ENCODE measurements around the gene TRPV6. TPM values are rescaled to one million over a fixed set of nuclear protein-coding genes. Genes with fewer than 3 reads are reported as not detected.

Gene TRPV6
- total RNA-seq, 1 donor from 2014 or later, result not detected

DNA sequence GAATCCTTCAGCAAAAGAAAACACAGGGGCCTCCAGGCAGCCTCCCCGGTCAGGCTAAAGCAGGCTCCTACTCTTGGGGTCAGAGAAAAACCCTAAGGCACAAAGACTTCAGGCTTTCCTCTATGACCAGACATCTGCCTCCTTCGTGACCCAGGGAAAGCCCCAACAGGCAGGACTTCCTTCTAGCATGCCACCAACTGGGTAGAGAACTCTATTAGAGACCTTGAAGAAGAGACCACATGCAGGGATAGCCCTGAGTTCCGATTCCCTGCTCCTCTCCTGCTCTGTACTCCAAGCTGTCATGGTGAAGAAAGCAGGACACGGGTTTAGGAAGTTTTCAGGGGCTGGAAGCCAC is 1.3 kb downstream of the TRPV6 start:
- DNase-seq (ENCODE audit: low spot score), result no peak
- Histone ChIP-seq H3F3A (ENCODE audit: low read depth) (no peaks in the 10 kb centered on the region), H3K4me1 (peaks cover 7% of the 10 kb centered on the region), H4K20me1 (ENCODE audit: low read depth) (no peaks in the 10 kb centered on the region), H3K27ac (no peak overlapping the region), H3K9ac (no peak overlapping the region), H3K4me2 (no peak overlapping the region), H3K27me3 (no peaks in the 10 kb centered on the region), H3K9me3 (ENCODE audit: low read depth) (no peaks in the 10 kb centered on the region), H3K4me3 (no peak overlapping the region), H3K36me3 (no peaks in the 10 kb centered on the region), H3K79me2 (ENCODE audit: low read depth) (no peaks in the 10 kb centered on the region), H2AFZ (replicated peaks) (no peak overlapping the region)
- no peaks in the 10 kb centered on the region for H3K9me3 Mint-ChIP-seq
- H3K27me3 Mint-ChIP-seq (ENCODE audit: insufficient read depth, low read depth), result peaks cover 2% of the 10 kb centered on the region
- no peak overlapping the region for H3K4me3 Mint-ChIP-seq
- TF ChIP-seq EZH2 (IDR thresholded peaks at IDR 0.05), result no peak
- no peak for TF ChIP-seq EZH2phosphoT487 (IDR thresholded peaks at IDR 0.05)
- TF ChIP-seq, protein P1, sequence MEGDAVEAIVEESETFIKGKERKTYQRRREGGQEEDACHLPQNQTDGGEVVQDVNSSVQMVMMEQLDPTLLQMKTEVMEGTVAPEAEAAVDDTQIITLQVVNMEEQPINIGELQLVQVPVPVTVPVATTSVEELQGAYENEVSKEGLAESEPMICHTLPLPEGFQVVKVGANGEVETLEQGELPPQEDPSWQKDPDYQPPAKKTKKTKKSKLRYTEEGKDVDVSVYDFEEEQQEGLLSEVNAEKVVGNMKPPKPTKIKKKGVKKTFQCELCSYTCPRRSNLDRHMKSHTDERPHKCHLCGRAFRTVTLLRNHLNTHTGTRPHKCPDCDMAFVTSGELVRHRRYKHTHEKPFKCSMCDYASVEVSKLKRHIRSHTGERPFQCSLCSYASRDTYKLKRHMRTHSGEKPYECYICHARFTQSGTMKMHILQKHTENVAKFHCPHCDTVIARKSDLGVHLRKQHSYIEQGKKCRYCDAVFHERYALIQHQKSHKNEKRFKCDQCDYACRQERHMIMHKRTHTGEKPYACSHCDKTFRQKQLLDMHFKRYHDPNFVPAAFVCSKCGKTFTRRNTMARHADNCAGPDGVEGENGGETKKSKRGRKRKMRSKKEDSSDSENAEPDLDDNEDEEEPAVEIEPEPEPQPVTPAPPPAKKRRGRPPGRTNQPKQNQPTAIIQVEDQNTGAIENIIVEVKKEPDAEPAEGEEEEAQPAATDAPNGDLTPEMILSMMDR (IDR thresholded peaks at IDR 0.05), result no peak
- H3K27ac Mint-ChIP-seq, result no peak overlapping the region
- no peaks in the 10 kb centered on the region for H3K36me3 Mint-ChIP-seq
- H3K4me1 Mint-ChIP-seq, result peaks cover 4% of the 10 kb centered on the region

DNA sequence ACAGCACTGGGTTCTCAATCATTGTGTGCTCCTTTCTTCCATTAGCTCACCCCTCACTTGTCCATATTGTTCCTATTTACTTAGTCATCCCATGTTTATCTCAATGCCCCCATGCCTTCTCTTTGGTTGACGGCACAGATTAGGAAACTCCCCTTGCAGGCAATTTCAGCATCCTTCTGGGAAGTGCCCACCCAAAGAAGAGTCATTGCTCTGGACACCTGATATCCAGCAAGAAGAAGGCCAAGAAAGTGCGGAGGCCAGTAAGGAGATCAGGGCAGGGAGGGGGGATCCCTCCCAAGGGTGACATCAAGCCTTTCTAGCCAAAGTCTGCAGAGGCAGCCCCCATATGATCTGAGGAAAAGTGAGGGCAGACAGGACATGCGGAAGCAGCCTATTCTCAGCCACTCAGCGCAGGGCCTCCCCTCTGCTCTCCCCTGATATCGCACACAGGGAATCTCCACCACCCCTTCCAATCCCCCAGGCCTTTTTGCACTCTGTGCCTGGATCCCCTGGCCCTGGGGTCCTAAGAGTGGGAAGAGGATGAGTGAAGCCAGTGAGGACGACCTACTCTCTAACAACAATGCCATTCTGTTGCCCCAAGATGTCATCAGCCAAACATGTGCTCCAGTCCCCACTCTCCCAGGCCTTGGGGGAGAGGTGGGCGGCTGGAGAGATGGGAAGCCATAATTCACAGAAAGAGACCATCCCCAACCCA is 1.8 kb downstream of the TRPV6 start:
- Histone ChIP-seq H3K4me3 (no peak overlapping the region), H3F3A (ENCODE audit: low read depth) (no peaks in the 10 kb centered on the region), H3K9ac (no peak overlapping the region), H3K27me3 (no peaks in the 10 kb centered on the region), H3K9me3 (ENCODE audit: low read depth) (no peaks in the 10 kb centered on the region), H3K27ac (no peak overlapping the region), H4K20me1 (ENCODE audit: low read depth) (no peaks in the 10 kb centered on the region), H3K79me2 (ENCODE audit: low read depth) (no peaks in the 10 kb centered on the region), H3K4me2 (no peak overlapping the region), H3K36me3 (no peaks in the 10 kb centered on the region), H3K4me1 (peaks cover 9% of the 10 kb centered on the region), H2AFZ (replicated peaks) (no peak overlapping the region)
- H3K27ac Mint-ChIP-seq, result no peak overlapping the region
- H3K4me1 Mint-ChIP-seq, result peaks cover 4% of the 10 kb centered on the region
- H3K4me3 Mint-ChIP-seq, result no peak overlapping the region
- H3K9me3 Mint-ChIP-seq, result no peaks in the 10 kb centered on the region
- H3K27me3 Mint-ChIP-seq (ENCODE audit: insufficient read depth, low read depth), result peaks cover 2% of the 10 kb centered on the region
- no peak for TF ChIP-seq EZH2phosphoT487 (IDR thresholded peaks at IDR 0.05)
- TF ChIP-seq, protein P1 (IDR thresholded peaks at IDR 0.05), result no peak
- TF ChIP-seq EZH2 (IDR thresholded peaks at IDR 0.05), result no peak
- no peaks in the 10 kb centered on the region for H3K36me3 Mint-ChIP-seq
- no peak for DNase-seq (ENCODE audit: low spot score)

DNA sequence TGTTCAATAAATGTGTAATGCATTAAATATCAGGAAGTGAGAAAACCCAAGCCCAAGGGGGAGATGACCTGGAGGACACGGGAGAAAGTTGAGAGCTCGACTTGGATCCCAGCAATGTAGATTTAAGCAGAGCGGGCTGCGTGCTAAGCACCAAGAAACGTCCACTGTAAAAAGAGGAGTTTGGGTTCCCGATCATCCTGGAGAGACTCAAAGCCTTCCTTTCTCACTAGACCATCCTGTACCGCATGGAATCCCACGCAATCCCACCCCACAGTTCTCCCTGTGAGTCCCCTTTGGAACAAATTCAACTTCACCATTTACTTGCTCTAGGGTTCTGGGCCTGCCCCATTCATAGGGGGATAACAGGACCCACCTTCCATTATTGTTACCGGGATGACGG is 2.4 kb downstream of the TRPV6 start:
- Histone ChIP-seq H3F3A (ENCODE audit: low read depth) (no peaks in the 10 kb centered on the region), H3K36me3 (no peaks in the 10 kb centered on the region), H3K4me2 (no peak overlapping the region), H3K4me1 (peaks cover 9% of the 10 kb centered on the region), H2AFZ (replicated peaks) (no peak overlapping the region), H3K4me3 (no peak overlapping the region), H3K27me3 (no peaks in the 10 kb centered on the region), H3K9me3 (ENCODE audit: low read depth) (no peaks in the 10 kb centered on the region), H3K27ac (no peak overlapping the region), H4K20me1 (ENCODE audit: low read depth) (no peaks in the 10 kb centered on the region), H3K79me2 (ENCODE audit: low read depth) (no peaks in the 10 kb centered on the region), H3K9ac (no peak overlapping the region)
- TF ChIP-seq EZH2 (IDR thresholded peaks at IDR 0.05) (no peak), EZH2phosphoT487 (IDR thresholded peaks at IDR 0.05) (no peak)
- TF ChIP-seq, protein P1 (IDR thresholded peaks at IDR 0.05), result no peak
- H3K27ac Mint-ChIP-seq, result no peak overlapping the region
- H3K4me1 Mint-ChIP-seq, result peaks cover 4% of the 10 kb centered on the region
- DNase-seq (ENCODE audit: low spot score), result no peak
- peaks cover 2% of the 10 kb centered on the region for H3K27me3 Mint-ChIP-seq (ENCODE audit: insufficient read depth, low read depth)
- H3K36me3 Mint-ChIP-seq, result no peaks in the 10 kb centered on the region
- no peaks in the 10 kb centered on the region for H3K9me3 Mint-ChIP-seq
- H3K4me3 Mint-ChIP-seq, result no peak overlapping the region
